PC-9 (cell line): ENCODE data around the gene PIGR. TPM values are rescaled to one million over a fixed set of nuclear protein-coding genes. Genes with fewer than 3 reads are reported as not detected.

ENCODE experiments used
- BruUV-seq: library from RNA; stranded (reverse); fragments of 400-500 nt; replicated peaks from 2 replicates; lab custom pipeline; 2021; lab: Mats Ljungman, UMichigan
- CTCF ChIA-PET: fragments of 300-600 bp; sonication (Branson Sonifier 250); formaldehyde crosslinking; loops from one replicate; lab custom pipeline; 2022; ENCODE audit warnings: antibody characterized with exemption; lab: Charles Lee
- POLR2A ChIA-PET: fragments of 300-600 bp; sonication (Branson Sonifier 250); formaldehyde crosslinking; loops from one replicate; lab custom pipeline; 2022; ENCODE audit warnings: antibody characterized with exemption; ENCODE audit not compliant: unreplicated experiment; lab: Charles Lee
- DNase-seq, 2 experiments: peaks; one replicate each; pipeline versions ENCODE4 v3.0.0 to v3.0.0-alpha.2; 2015 to 2022; ENCODE audit warnings: mixed read lengths in 1 of 2
- H2AFZ ChIP-seq: fragments of 200-600 bp; sonication (generic); 2 replicates; pipeline ENCODE4 v1.8.1; 2017; ENCODE audit warnings: antibody characterized with exemption
- H3F3A ChIP-seq: fragments of 200-600 bp; sonication (generic); 2 replicates; pipeline ENCODE4 v1.8.1; 2017; ENCODE audit warnings: antibody characterized with exemption, mild to moderate bottlenecking, low read depth; ENCODE audit not compliant: insufficient read depth
- H3K27ac ChIP-seq: fragments of 200-600 bp; sonication (generic); 2 replicates; pipeline ENCODE4 v1.6.1; 2016; ENCODE audit warnings: mixed run types
- H3K27me3 ChIP-seq: fragments of 200-600 bp; sonication (generic); 2 replicates; pipeline ENCODE4 v1.6.1; 2016; ENCODE audit warnings: low read depth, mixed run types; ENCODE audit not compliant: insufficient read depth
- H3K36me3 ChIP-seq: fragments of 200-600 bp; sonication (generic); 2 replicates; pipeline ENCODE4 v1.6.1; 2016; ENCODE audit warnings: low read depth, mixed run types
- H3K4me1 ChIP-seq: fragments of 200-600 bp; sonication (generic); replicated peaks from 2 replicates; pipeline ENCODE4 v1.6.1; 2016; ENCODE audit warnings: mixed run types; ENCODE audit not compliant: insufficient read depth
- H3K4me2 ChIP-seq: fragments of 200-600 bp; sonication (generic); 2 replicates; pipeline ENCODE4 v1.6.1; 2017; ENCODE audit warnings: mixed run types
- H3K4me3 ChIP-seq: fragments of 200-600 bp; sonication (generic); 2 replicates; pipeline ENCODE4 v1.6.1; 2016; ENCODE audit warnings: mixed run types
- H3K79me2 ChIP-seq: fragments of 200-600 bp; sonication (generic); 2 replicates; pipeline ENCODE4 v1.6.1; 2017; ENCODE audit warnings: low read depth, mixed run types
- H3K9me2 ChIP-seq: fragments of 200-600 bp; sonication (generic); 2 replicates; pipeline ENCODE4 v1.8.1; 2017; ENCODE audit warnings: mild to moderate bottlenecking; ENCODE audit not compliant: insufficient read depth
- H3K9me3 ChIP-seq: fragments of 200-600 bp; sonication (generic); 2 replicates; pipeline ENCODE4 v1.8.1; 2016; ENCODE audit warnings: low read depth; ENCODE audit not compliant: insufficient read depth
- H4K20me1 ChIP-seq: fragments of 200-600 bp; sonication (generic); 2 replicates; pipeline ENCODE4 v1.8.1; 2017; ENCODE audit not compliant: insufficient read depth
- EZH2 ChIP-seq: fragments of 200-600 bp; sonication (generic); IDR thresholded peaks from 2 replicates; pipeline ENCODE4 v1.8.0; 2017; ENCODE audit warnings: antibody characterized with exemption, low read depth
- intact Hi-C: fragments of 100-400 bp; cut with micrococcal nuclease; formaldehyde crosslinking; loops from one replicate; pipeline ENCODE4 v1.10.0; 2022; ENCODE audit not compliant: unreplicated experiment
- total RNA-seq: library from RNA; stranded (reverse); gene quantifications from 2 replicates; pipeline ENCODE4 v1.2.3, GENCODE V29; 2021
- TF ChIP-seq, protein P1 (sequence below): fragments of 200-600 bp; sonication (generic); conservative IDR thresholded peaks from 2 replicates; pipeline ENCODE4 v1.6.1; 2017; ENCODE audit warnings: mixed run types, antibody characterized with exemption, mild to moderate bottlenecking, moderate library complexity

The PIGR gene
- total RNA-seq, 1 experiment from 2014 or later: not detected

DNA sequence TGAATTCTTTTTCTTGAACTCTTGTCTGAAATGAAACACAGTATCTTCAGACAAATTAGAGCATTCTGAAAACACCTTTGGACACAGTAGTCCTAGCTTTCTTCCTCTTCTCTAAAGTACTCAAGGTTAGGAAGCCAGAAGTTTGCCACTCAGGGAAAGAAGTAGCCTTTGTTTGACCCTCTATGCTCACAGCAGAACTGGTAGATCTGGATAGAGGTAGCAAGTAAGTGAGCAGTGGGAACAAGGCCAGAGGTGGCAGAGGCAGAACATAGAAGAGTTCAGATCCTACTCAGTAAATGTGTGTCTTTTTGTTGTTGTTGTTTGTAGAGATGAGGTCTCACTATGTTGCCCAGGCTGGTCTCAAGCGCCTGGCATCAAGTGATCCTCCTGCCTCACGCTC, 7.4 kb upstream of the PIGR start:
- peak in 1 of 2 experiments; percentile 78 for DNase-seq
- H3K9me2 ChIP-seq: no peaks in the 10 kb centered on the region
- H3K27ac ChIP-seq: peak overlapping the region; percentile 64
- no peaks in the 10 kb centered on the region for H3K9me3 ChIP-seq
- H4K20me1 ChIP-seq: no peaks in the 10 kb centered on the region
- no peaks in the 10 kb centered on the region for H3K27me3 ChIP-seq
- BruUV-seq: no TSS peak
- H3K79me2 ChIP-seq: no peaks in the 10 kb centered on the region
- CTCF ChIA-PET: interaction anchor here (0.6 kb wide), 1 partner anchor 228 kb away, joined by 5 read pairs; no protein-coding TSS in a partner anchor
- intact Hi-C loops: no loop called here
- TF ChIP-seq EZH2: no peak
- TF ChIP-seq, protein P1, sequence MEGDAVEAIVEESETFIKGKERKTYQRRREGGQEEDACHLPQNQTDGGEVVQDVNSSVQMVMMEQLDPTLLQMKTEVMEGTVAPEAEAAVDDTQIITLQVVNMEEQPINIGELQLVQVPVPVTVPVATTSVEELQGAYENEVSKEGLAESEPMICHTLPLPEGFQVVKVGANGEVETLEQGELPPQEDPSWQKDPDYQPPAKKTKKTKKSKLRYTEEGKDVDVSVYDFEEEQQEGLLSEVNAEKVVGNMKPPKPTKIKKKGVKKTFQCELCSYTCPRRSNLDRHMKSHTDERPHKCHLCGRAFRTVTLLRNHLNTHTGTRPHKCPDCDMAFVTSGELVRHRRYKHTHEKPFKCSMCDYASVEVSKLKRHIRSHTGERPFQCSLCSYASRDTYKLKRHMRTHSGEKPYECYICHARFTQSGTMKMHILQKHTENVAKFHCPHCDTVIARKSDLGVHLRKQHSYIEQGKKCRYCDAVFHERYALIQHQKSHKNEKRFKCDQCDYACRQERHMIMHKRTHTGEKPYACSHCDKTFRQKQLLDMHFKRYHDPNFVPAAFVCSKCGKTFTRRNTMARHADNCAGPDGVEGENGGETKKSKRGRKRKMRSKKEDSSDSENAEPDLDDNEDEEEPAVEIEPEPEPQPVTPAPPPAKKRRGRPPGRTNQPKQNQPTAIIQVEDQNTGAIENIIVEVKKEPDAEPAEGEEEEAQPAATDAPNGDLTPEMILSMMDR: no peak
- H3K36me3 ChIP-seq: no peaks in the 10 kb centered on the region
- H3K4me1 ChIP-seq: peaks cover 30% of the 10 kb centered on the region
- no peaks in the 10 kb centered on the region for H3F3A ChIP-seq
- POLR2A ChIA-PET: interaction anchor here (1.0 kb wide), 1 partner anchor 79 kb away, joined by 18 read pairs; the partner anchor contains the start of gene C1orf116
- peak overlapping the region; percentile 56 for H3K4me2 ChIP-seq
- no peak overlapping the region for H3K4me3 ChIP-seq
- H2AFZ ChIP-seq: no peak overlapping the region

DNA sequence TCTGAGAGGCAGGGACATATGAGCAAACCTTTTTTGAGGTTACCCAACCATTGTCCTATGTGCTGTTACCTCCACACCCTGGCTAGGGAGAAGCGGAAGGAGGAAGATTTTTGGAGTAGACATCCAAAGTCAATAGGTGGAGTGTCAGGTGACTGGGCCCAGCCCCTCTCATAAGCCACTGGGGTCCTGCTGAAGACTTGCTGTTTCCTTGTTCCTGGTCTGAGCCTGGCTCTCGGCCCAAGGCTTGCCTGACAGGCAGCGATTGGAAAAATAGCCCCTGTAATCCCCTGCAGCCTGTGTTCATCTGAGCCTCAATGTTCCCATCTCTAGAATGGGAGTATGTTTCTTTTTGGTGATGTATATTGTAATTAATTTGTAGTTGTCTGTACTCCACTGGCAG, 6.9 kb upstream of the PIGR start:
- Histone ChIP-seq H4K20me1 (no peaks in the 10 kb centered on the region), H2AFZ (no peak overlapping the region), H3K4me2 (peak overlapping the region; percentile 56), H3K9me3 (no peaks in the 10 kb centered on the region), H3K4me3 (no peak overlapping the region), H3K9me2 (no peaks in the 10 kb centered on the region), H3K4me1 (peaks cover 30% of the 10 kb centered on the region), H3K27ac (peak overlapping the region; percentile 64), H3K79me2 (no peaks in the 10 kb centered on the region), H3K27me3 (no peaks in the 10 kb centered on the region), H3K36me3 (no peaks in the 10 kb centered on the region), H3F3A (no peaks in the 10 kb centered on the region)
- BruUV-seq: no TSS peak
- TF ChIP-seq, protein P1: no peak
- no peak for TF ChIP-seq EZH2
- intact Hi-C loops: no loop called here
- POLR2A ChIA-PET: no interaction called here
- DNase-seq: no peak
- CTCF ChIA-PET: no interaction called here

DNA sequence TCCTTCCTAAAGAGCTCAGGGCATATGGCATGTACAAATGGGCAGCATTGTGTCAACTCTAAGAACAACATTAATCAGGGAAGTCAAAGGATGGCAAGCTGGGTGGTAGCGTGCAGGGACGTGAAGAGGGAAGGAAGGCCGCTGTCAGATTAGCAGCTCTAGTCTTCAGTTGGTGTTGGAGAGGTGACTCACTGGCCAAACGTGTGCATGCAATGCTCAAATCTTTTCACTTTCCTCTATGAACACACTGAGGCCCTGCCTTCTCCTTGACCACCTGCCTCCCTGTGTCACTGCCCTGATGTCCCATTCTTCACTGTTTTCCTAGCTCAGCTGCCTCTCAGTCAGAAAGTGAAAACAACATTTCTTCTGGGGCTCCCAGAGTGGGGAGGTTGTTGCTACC, 5.9 kb upstream of the PIGR start:
- Histone ChIP-seq H3K9me3 (no peaks in the 10 kb centered on the region), H3K27me3 (no peaks in the 10 kb centered on the region), H3K27ac (no peak overlapping the region), H3K4me2 (no peak overlapping the region), H2AFZ (no peak overlapping the region), H3K4me3 (no peak overlapping the region), H3K79me2 (no peaks in the 10 kb centered on the region), H3K36me3 (no peaks in the 10 kb centered on the region), H3K9me2 (no peaks in the 10 kb centered on the region), H3F3A (no peaks in the 10 kb centered on the region), H3K4me1 (peaks cover 30% of the 10 kb centered on the region), H4K20me1 (no peaks in the 10 kb centered on the region)
- ChIA-PET POLR2A (no interaction called here), CTCF (no interaction called here)
- DNase-seq: peak in 1 of 2 experiments; percentile 57
- no peak for TF ChIP-seq EZH2
- TF ChIP-seq, protein P1: no peak
- intact Hi-C loops: no loop called here
- no TSS peak for BruUV-seq
